Fibroblast of gingiva (primary cell): Measurements from ENCODE around the gene UGT1A5.

Source experiments
- DNase-seq: peaks from one replicate; pipeline ENCODE4 v3.0.0-alpha.2; 2011; ENCODE audit warnings: low read depth

The UGT1A5 gene

DNA sequence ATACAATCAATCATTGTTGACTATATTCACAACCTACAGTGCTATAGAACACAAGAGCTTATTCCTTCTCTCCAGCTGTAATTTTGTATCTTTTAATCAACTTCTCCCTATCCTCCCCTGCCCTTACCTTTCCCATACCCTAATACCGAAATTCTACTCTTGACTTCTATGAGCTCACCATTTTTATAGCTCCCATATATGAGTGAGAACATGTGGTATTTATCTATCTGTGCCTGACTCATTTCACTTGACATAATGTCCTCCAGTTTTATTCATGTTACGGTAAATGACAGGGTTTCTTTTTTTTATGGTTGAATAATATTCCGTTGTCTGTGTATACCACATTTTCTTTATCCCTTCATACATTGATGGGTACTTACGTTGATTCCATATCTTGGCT lies 68.1 kb downstream of the UGT1A5 start:
- DNase-seq, result no peak

DNA sequence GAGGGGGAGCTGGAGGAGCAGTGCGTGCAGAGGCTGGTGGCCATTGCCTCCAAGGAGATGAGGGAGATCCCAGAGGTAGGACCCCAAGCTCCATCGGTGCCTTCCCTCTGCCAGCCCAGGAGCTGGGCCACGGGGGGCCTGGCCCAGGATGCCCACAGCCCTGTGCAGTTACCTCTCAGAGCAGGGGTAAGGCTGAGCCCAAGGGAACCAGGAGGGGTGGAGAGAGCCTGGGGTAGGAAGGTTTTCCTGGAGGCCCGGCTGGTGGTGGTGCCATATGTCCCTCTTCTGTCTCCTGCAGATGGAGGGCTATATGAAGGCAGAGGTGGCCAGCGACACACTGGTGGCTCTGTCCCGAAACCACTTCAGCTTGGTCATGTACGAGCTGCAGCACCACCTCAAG lies 76.8 kb downstream of the UGT1A5 start:
- no peak for DNase-seq

DNA sequence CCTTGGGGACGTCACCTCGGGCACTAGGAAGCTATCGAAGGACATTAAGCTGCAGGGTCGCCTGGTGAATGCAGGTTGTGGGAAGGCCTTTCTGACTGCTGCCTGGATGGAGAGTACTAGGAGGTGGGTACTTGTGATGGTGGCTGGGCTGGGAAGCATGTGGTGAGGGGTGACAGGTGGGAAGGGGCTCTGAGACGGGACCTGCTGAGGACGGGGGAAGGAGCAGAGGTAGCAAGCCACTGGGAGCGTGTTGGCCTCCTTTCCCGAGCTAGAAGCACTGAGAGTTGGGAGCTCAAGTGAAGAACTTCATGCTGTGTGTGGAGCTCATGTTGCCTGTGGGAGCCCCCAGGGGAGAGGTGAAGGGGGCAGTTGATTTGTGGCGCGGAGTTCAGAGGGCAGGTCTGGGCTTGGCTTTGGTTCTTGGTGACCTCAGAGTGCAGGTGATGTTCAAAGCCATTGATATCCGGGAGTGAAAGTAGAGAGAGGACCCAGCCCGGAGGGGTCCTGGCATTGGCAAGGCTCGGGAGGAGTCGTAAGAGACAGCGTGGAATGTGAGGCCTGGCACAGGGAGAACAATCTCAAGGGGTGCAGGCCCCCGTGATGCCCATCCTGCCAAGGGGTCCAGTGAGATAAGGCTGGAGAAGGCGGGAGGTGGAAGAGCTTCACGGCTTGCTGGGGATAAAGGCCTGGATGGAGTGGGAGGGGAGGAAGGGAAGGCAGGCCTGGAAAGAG lies 78.6 kb downstream of the UGT1A5 start:
- no peak for DNase-seq

DNA sequence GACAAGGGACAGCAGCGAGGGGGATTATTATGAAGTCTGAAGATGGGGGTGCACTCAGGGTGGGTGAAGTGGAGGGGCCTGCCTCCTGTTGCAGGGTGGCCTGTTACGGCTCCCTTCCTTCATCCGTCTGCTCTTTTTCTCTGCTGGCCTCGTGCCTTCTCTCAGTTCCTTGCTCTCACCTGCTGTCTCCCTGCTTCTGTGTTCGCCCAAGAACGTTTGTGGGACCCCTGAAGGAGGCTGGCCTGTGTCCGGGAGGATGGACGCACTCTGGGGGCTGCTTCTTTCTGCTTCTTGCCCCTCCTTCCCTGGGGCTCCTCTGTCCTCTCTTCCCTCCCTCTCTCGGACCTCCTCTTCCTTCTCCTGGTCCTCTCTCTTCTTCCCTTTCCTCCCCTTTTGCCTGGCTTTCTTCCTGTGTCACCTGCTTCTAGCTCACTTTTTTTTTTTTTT lies 79.2 kb downstream of the UGT1A5 start:
- DNase-seq, result no peak

DNA sequence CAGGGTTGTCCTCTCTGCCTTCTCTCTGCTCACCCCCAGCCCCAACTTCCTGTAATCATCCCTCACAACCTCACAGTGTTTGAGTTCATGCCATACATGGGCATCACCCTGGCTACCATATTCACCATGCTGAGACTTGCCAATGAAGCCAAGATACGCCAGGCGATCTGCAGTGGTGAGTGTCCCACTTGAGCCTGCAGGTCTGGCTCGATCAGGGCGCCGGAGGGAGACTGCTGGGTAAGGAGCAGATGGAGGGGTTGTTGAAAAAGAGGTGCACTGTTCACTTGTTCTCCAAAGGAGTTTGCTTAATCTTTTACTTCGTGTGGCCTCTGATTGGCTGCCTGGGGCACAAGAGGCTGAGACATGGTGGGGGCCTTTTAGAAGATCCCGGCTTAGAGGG lies 80.0 kb downstream of the UGT1A5 start:
- no peak for DNase-seq

DNA sequence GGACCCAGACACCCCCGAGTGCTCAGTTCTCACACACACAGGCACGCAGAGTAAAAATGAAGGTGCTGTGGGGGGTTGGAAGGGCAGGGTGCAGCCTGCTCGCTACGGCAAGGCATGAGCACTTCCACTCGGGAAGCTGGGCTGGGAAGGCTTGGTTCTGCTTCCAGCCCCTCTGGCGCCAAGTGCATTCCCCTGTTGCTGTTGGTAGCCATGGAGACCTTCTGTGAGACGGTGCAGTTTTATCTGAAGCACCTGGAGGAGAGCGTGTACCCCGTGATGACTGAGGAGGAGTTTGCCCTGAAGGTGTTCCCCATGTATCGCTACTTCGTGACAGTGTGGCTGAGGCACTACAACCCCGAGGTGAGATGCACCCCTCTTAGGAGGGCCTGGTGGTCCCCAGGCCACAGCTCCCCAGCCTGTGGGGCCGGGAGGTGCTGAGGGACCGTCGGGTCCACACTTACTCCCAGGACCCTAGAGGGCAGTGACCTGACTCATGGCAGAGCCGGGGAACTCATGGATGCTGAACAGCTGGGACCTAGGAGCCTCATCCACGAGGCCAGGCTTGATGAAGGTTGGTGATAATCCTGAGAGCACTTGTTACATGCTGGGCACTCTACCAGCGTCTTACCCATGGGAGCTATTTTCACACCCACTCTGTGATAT lies 80.9 kb downstream of the UGT1A5 start:
- no peak for DNase-seq

DNA sequence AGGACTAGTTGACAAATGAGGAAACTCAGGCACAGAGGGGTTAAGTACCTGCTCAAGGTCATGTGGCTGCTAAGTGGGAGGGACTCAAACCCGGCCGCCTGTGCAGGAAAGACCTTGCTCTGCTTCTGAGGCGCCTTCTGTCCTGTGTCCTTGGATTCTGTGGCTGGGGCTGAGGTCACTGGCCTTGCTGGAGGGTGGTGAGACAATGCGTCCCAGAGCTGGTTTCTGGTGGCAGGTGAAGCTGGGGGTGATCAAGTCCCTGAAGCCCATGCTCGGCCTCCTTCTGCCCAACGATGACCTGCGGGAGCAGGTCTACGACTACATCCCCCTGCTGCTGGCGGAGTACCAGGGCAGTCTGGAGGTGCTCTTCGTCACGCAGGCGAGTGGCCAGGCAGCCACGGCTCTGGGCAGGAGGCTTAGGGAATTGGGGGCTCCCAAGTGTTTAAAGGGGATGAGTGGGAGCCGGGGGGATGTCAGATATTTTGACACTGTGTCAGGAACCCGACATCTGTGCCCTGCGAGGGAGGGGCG lies 81.5 kb downstream of the UGT1A5 start:
- DNase-seq, result no peak

DNA sequence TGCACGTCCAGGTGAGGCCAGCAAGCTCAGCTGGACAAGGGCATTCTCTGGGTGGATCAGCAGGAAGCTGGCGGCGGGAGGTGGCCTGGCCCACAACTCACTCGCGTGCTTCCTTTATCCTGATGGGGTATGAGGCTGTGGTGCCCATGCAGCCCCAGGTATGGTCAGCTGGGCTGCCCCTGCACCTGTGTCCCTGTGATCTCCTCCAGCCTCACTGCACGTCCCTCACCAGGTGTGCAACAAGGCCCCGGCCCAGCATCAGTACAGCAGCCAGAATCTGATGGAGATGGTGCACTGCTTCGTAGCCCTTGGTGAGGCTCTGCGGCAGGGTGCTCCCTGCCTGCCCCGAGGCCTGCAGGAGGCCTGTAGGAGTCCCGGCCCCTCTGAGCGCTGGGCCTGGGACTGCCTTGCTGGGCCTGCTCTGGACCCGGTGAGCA lies 83.0 kb downstream of the UGT1A5 start:
- no peak for DNase-seq

DNA sequence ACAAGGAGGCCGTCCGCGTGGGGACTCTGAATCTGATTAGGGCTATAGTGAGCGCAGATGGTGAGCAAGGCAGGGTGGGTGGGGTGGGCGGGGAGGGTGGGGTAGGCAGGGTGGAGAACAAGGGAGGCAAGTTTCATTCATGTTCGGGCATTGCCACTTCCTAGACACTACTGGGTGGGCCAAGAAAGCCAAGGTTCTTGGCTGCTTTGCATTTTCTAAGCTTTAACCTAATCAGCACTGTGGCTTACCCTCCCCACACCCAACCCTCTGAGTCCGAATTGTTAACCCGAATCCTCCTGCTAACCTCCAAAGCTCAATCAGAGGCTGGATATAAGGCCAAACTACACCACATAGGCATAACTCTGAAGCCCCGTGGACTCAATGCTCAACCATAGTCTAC lies 83.5 kb downstream of the UGT1A5 start:
- no peak for DNase-seq

DNA sequence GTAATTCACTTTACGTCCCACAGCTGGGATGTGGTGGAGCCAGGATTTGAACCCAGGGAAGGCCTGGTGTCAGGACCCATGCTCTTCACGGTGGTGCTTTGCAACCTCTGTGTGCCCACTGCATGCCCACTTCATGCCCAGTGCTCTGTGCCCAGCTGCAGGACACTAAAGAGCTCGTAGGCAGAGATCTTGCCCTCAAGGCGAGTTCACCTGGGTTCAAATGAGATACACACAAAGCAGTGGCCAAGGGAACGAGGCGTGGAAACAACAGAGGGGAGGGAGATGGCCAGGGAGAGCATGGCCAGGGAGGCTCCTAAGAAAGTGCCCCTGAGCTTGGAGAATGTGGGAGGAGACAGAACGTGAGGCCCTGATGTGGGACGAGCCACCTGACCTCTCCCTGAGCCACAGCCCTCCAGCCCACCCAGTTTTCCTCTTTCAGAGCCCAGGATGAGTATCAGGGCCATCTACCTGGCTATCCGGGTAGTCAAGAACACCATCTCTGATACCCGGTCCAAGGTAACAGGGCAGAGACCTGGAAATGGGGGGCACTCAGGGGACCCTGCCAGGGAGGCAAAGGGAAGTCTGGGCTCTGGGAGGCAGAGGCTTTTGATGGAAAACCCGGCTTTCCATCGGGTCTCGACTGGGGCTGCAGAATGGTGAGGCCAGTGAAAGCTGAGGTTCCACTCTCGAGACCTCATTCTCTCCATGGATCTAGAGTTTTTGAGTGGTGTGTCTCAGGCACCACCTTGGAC lies 85.8 kb downstream of the UGT1A5 start:
- DNase-seq, result no peak

DNA sequence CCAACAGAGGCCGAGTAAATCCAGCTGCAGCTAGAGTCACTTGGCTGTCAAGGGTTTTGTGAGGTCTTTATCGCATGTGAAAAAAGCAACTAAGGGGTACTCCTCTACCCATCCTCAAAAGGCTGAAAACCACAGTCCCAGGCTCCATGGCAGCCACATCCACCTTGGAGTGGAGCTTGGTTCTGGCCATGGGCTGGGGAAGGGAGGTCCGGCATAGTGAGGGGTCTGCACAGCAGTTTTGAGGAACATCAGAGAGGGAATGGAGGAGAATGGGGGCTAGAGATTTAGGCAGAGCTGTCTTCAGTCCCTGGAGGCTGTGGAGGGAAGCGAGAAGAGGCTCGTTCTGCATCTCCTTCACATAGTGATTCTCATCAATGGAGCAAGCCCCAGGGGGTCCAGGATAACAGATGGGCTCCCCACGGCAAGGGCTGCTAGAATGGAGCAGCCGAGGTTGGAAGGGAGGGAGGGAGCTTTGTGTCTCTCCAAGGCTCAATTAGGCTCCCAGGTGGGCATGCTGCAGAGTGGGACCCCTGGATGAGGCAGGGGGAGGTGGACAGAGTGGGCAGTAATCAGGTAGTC lies 86.5 kb downstream of the UGT1A5 start:
- DNase-seq, result no peak

DNA sequence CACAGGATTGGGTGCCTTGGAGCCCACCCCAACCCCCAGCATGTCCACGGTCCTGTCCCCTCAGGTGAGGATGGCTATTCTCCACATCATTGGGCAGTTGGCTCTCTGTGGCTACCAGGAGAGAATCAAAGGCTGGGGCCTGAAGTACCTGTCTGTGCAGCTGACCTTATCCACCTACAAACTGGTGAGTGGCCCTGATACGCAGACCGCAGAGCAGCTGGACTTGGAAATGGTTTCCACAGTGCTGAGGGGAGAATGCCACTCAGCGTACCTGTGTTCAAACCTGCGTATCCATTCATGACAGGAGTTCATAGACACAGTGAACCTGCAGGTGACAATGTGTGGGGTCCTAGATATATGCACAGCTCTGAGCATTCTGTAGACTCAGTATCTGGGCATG lies 87.0 kb downstream of the UGT1A5 start:
- no peak for DNase-seq

DNA sequence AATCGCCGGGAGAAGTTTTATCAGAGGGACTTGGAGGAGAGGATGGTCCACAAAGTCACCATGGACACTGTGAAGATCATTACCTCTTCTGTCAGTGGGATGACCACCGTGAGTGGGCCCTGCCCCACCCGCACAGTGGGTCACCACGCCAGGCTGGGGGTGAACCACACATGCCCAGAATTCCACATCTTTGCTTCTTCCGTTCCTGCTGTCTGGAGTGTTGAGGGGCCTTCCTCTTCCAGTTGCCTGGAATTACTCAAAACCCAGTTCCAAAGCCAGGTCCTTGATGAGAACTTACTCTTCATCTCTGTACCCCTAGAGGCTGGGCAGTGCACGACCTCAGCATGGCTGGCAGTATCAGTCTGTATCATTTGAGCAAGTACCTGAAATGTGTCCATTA lies 87.5 kb downstream of the UGT1A5 start:
- no peak for DNase-seq

DNA sequence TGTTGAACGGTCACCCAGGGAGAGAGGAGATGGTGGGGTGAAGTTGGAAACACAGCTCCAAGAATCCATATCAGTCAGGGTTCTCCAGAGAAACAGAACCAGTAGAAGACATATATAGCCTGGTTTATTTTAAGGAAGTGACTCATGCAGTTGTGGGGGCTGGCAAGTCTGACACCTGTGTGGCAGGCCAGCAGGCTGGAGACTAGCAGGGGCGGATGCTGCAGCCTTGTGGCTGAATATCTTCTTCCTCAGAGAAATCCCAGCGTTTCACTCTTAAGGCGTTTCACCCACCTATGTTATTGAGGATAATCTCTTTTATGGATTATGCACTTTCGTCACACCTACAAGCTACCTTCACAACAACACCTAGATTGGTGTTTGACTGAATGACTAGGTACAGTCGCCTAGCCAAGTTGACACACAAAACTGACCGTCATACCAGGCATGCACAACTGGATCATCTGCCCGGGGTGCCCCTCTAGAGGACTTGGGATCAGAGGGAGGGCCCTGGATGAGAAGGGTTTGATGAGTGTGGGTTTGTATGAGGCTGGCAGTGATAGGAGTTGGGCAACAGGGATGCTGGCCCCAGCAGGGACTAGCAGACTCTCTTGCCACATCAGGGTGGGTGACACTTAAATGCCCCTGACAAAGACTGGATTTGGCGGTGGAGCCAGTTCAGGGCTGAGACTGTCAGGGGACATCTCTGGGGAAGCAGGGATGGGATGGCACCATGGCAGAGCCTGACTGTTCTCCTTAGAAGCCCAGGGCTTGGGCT lies 88.8 kb downstream of the UGT1A5 start:
- no peak for DNase-seq

DNA sequence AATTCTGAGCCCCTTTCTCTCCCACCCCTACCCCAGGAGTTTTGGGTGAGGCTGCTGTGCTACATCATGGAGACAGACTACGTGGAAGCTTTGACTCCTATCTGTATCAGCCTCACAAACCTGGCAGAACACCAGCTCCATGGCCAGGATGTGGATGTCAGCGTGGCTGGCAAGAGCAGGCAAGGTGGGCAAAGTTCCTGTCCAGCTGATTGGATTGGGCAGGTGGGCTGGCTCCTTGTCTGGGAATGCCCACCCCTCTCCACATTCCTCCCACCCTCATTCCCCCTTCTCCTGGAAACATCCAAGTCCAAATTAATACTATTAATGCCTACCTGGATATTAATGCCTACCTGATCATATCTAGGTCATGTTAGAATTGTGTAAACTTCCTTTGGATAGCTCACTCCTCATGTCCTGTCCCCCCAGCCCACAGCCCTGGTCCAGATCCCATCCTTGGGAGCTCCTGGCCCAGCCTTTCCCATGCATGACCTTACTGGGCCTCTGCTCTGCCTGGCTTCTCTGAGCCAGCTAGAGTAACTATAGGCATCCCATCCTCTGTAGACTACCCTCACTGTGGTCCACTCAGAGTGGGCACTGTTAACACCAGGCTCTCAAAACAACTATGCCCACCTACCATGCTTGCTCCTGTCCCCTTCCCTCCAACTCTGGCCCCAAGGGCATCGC lies 89.6 kb downstream of the UGT1A5 start:
- DNase-seq, result no peak

DNA sequence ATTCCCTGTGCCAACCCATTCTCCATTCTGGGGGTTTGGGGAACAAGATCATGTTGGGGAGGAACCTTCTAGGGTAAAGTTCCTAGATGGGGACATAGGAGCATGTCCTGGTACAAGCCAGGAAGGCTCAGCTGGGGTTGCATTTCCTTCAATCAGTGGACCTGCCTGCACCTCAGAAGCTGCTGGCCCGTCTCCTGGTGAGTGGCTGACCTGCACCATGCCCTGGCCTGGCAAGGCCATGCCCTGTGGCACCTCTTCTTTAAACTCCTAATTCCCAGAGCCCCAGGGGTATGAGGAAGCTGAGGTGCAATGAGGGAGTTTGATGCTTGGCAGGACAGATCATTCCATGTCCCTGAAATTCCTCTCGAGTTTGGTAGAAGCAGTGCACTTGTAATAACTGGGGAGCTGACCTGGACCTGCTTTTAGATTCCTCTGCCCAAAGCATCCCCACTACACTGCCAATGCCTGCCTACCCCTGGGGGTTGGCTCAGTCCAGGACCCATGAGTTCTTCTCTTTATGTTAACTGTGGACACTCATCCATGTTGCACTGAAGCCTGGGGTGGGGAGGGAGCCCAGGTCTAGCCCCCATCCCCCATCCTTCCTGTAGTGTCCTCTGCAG lies 90.7 kb downstream of the UGT1A5 start:
- DNase-seq, result no peak

DNA sequence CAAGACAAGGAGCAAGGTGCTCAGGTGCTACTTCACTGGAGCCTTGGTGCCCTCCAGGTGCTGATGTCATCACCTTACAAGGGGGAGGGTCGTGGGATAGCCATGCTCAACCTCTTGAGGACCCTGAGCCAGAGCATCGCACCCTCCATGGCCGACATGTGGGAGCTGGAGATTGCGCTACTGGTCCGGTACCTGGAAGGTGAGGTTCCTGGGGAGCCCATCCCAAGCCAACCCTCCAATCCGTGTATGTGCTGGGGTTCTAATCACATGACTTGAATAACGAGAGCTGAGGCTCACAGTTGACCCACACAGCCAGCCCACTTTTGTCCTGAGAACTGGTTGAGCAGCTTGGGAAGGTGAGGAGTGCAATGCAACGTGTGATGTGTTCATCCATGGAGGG lies 91.3 kb downstream of the UGT1A5 start:
- no peak for DNase-seq

DNA sequence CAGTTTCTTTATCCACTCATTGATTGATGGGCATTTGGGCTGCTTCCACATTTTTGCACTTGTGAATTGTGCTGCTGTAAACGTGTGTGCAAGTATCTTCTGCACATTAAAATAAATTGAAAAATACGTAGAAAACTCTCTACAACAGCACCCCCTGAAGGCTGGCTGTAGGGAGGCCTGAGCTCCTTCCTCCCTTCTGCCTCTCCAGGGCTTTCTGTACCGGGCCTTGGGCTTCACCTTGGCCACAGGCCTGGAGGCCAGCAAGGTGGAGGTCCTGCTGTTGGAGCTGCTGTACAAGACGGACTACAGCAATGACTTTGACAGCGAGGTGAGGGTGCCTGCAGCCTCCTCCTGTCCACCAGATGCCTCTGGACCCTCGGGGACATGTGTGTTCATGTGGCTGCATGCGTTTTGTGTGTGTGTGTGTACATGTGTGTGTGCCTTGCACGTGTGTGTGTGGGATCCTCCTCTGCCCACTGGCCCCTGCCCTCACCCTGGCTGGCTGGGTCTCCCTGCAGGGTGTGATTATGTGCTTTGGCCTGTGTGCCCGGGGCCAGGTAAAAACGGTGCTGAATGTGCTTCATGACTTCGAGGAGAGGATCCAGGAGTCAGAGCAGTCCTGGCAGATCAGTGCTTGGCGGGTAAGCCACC lies 94.6 kb downstream of the UGT1A5 start:
- no peak for DNase-seq

DNA sequence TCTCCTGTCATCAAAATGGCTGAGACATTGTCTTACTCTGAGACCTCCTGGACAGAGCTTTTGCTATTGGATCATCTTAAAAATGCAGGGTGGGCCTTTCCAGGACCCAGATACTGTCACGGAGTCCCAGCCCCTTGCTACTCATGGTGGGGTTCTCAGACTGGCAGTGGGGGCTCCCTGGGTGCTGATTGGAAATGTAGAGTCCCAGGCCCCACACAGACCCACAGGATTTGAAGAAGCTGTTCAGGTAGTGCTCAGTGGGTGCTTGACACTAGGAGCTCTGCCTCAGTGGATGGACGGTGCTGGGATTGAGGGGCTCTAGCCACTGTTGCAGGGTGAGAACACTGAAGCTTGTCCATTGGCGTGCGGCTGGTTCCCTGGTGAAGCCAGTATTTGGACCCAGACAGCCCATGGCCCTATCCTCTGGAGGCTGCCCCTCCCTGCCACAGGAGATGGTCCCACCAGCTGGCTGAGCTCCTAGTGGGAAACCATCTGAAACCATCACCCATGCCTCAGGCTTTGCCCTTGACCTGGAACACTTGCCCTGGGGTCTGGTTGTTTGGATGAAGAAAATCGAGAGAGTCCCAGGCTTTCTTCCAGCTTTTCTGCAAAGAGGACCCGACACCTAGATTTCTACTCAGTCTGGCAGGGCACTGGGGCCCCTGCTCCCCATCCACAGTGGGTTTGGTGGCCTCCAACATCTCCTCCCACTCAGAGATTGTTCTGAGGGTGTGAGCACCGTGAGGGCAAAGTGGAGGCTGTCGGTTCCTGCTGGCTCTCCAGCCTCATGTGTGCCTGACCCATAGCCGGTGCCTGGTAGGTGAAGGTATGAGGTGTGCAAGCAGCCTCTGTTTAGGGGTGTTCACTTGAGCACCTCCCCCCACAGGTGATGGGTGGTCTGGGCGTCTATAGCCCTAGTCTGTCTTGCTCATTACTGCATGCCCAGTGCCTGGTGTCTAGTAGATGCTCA lies 95.5 kb downstream of the UGT1A5 start:
- no peak for DNase-seq
